Thoracic aorta (tissue), 2 donors: Measurements from ENCODE around the gene BPIFB2. TPM values are rescaled to one million over a fixed set of nuclear protein-coding genes. Genes with fewer than 3 reads are reported as not detected.

Experiments
- ATAC-seq: fragments of 150-250 bp; one replicate; pipeline ENCODE4 v1.8.0; 2017; ENCODE audit warnings: low read depth; ENCODE audit not compliant: insufficient number of reproducible peaks, low FRiP score
- DNase-seq: peaks from one replicate; pipeline ENCODE4 v3.0.0-alpha.2; 2020; ENCODE audit warnings: low spot score
- H3K27ac ChIP-seq, 2 donors: fragments of 200-600 bp; sonication (generic); 1 replicate in 1 of 2; 2 replicates in 1 of 2; pipeline ENCODE4 v1.5.1; 2016; ENCODE audit warnings: mild to moderate bottlenecking in 2 of 2, moderate library complexity in 2 of 2
- H3K27me3 ChIP-seq: fragments of 200-600 bp; sonication (generic); replicated peaks from 2 replicates; pipeline ENCODE4 v1.6.0; 2016; ENCODE audit warnings: mild to moderate bottlenecking; ENCODE audit not compliant: insufficient read depth
- H3K36me3 ChIP-seq: fragments of 200-600 bp; sonication (generic); one replicate; pipeline ENCODE4 v1.5.1; 2016
- H3K4me1 ChIP-seq, 2 donors: fragments of 200-600 bp; sonication (generic); 1 replicate in 1 of 2; 2 replicates in 1 of 2; pipeline versions ENCODE4 v1.5.1 to v1.6.0; 2016; ENCODE audit warnings: low read depth in 2 of 2, mild to moderate bottlenecking in 1 of 2; ENCODE audit not compliant: control insufficient read depth in 1 of 2
- H3K4me3 ChIP-seq: fragments of 200-600 bp; sonication (generic); 2 replicates; pipeline ENCODE4 v1.5.1; 2016; ENCODE audit warnings: mild to moderate bottlenecking
- H3K9me3 ChIP-seq: fragments of 200-600 bp; sonication (generic); 2 replicates; pipeline ENCODE4 v1.5.1; 2016
- CTCF ChIP-seq: fragments of 200-600 bp; sonication (generic); IDR thresholded peaks from one replicate; pipeline ENCODE4 v1.5.1; 2019; ENCODE audit warnings: antibody characterized with exemption
- total RNA-seq, 2 donors: library from RNA; depleted of rRNA; stranded (reverse); fragments of >200 nt; gene quantifications; one replicate each; pipeline versions ENCODE4 v1.1.0 to v1.2.3, GENCODE V29; 2016

BPIFB2 gene
- total RNA-seq, 2 donors from 2014 or later, result not detected

- no peaks in the 10 kb centered on the region for H3K4me1 ChIP-seq
- H3K36me3 ChIP-seq, result no peaks in the 10 kb centered on the region
- no peaks in the 10 kb centered on the region for H3K27me3 ChIP-seq
- H3K4me3 ChIP-seq, result no peak overlapping the region
- DNase-seq, result no peak
- peaks cover 3% of the 10 kb centered on the region for H3K9me3 ChIP-seq
- no peak for ATAC-seq
- no peak overlapping the region for H3K27ac ChIP-seq
- no peak for TF ChIP-seq CTCF
Measured at GRCh38 chr20:32997431-32997830, 10.1 kb upstream of the BPIFB2 start.

- Histone ChIP-seq H3K4me1 (no peaks in the 10 kb centered on the region), H3K27ac (no peak overlapping the region), H3K36me3 (no peaks in the 10 kb centered on the region), H3K27me3 (no peaks in the 10 kb centered on the region), H3K4me3 (no peak overlapping the region), H3K9me3 (peaks cover 3% of the 10 kb centered on the region)
- ATAC-seq (no peak), DNase-seq (no peak)
- TF ChIP-seq CTCF, result no peak
Measured at GRCh38 chr20:32999603-33000250, 7.8 kb upstream of the BPIFB2 start.

DNA sequence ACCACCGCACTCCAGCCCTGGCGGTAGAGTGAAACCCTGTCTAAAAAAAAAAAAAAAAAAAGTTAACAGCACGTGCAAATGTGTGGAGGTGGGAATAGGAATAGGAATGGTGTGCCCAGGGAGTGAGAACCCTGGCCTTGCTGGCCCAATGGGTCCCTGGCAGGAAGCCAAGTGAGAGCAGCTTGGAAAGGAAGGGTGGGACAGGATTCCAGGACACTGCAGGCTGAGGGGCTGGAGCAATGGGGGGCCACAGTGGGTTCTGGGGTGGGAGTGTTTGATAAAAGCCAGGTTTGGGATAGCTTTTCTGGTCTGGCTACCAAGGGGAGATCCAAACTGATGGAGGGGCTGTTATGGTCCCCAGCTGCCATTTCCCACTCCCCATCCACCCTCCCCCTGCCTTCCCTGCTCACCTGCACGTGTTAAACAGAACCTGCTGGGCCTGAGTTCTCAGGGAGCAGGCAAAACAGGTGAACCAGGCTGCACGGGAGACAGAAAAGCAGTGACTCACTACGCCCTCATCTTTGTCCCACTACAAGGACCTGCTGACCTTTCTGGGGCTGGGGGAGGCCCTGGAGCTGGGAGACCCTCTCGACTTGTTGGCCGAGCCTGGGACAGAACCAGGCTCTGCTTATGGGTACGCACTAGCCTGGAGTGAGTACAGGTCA, 6.6 kb upstream of the BPIFB2 start:
- no peaks in the 10 kb centered on the region for H3K27me3 ChIP-seq
- ATAC-seq (no peak), DNase-seq (no peak)
- no peak overlapping the region for H3K4me3 ChIP-seq
- no peaks in the 10 kb centered on the region for H3K4me1 ChIP-seq
- no peaks in the 10 kb centered on the region for H3K9me3 ChIP-seq
- TF ChIP-seq CTCF, result no peak
- no peak overlapping the region for H3K27ac ChIP-seq
- H3K36me3 ChIP-seq, result no peaks in the 10 kb centered on the region

- Histone ChIP-seq H3K27ac (no peak overlapping the region), H3K27me3 (no peaks in the 10 kb centered on the region), H3K4me1 (no peaks in the 10 kb centered on the region), H3K9me3 (no peaks in the 10 kb centered on the region), H3K36me3 (no peaks in the 10 kb centered on the region), H3K4me3 (no peak overlapping the region)
- TF ChIP-seq CTCF, result no peak
- DNase-seq, result no peak
- ATAC-seq, result no peak
Measured at GRCh38 chr20:33002087-33002808, 5.3 kb upstream of the BPIFB2 start.

DNA sequence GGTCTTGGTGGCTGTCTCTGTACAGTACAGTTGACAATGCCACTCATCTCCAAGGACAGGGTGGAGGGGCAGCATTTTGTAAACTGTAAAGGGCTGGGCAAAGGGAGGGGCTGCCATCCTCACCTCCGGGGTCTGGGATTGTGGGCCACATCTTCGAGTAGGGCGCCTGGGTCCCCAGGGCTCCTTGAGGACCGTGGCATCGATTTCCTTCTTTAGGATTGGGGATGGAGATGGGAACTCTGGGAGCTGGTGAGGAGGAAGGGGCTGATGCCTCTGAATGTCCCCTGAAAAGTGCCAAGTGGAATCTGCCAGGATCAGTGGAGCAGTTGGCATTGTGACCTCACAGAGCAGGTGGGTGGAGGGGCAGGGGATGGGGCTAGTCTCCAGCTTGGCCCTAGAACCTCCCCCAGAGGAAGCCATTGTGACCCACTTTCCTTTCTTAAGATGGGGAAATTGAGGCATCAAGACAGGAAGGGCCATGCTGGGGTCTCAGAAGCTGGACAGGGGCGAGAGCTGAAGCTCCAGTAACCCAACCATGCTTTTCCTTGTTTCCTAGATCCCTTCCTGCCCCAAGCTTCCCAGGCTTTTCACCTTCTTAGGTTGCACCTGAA, 3.3 kb upstream of the BPIFB2 start, which contains the start of gene SUN5:
TSS of gene SUN5 (minus strand) at position 293 of the 611 bp plus-strand sequence. CDS start at position 200, 93 bp downstream.
- no peaks in the 10 kb centered on the region for H3K4me1 ChIP-seq
- no peaks in the 10 kb centered on the region for H3K9me3 ChIP-seq
- DNase-seq (no peak), ATAC-seq (no peak)
- no peaks in the 10 kb centered on the region for H3K36me3 ChIP-seq
- H3K27ac ChIP-seq, result no peak within 1 kb of the TSS
- H3K4me3 ChIP-seq, result no peak within 1 kb of the TSS
- no peaks in the 10 kb centered on the region for H3K27me3 ChIP-seq
- no peak for TF ChIP-seq CTCF
